Body of pancreas (tissue), 4 donors: Measurements from ENCODE around the gene ACTN1.

Source experiments
- POLR2A ChIP-seq, 3 donors: fragments of 450-650 bp; IDR thresholded peaks; one replicate each; pipeline ENCODE4 v1.6.1; 2016; ENCODE audit warnings: antibody characterized with exemption in 3 of 3, mild to moderate bottlenecking in 2 of 3
- TF ChIP-seq, protein P1 (sequence below), 7 experiments: fragments of 450-650 bp in 4 of 7; fragments of 200-600 bp in 3 of 7; sonication (generic) in 3 of 7; IDR thresholded peaks; one replicate each; pipeline ENCODE4 v1.5.1; 2016 to 2019; ENCODE audit warnings: antibody characterized with exemption in 7 of 7

GRCh38 chr14:68894802-68895703 lies 84.0 kb downstream of the ACTN1 start:
- TF ChIP-seq, protein P1, sequence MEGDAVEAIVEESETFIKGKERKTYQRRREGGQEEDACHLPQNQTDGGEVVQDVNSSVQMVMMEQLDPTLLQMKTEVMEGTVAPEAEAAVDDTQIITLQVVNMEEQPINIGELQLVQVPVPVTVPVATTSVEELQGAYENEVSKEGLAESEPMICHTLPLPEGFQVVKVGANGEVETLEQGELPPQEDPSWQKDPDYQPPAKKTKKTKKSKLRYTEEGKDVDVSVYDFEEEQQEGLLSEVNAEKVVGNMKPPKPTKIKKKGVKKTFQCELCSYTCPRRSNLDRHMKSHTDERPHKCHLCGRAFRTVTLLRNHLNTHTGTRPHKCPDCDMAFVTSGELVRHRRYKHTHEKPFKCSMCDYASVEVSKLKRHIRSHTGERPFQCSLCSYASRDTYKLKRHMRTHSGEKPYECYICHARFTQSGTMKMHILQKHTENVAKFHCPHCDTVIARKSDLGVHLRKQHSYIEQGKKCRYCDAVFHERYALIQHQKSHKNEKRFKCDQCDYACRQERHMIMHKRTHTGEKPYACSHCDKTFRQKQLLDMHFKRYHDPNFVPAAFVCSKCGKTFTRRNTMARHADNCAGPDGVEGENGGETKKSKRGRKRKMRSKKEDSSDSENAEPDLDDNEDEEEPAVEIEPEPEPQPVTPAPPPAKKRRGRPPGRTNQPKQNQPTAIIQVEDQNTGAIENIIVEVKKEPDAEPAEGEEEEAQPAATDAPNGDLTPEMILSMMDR (IDR thresholded peaks at IDR 0.05), result no peak
- TF ChIP-seq POLR2A (IDR thresholded peaks at IDR 0.05), result no peak
